Glomerular endothelial cell (primary cell): Measurements from ENCODE around the gene RDX. TPM values are rescaled to one million over a fixed set of nuclear protein-coding genes. Genes with fewer than 3 reads are reported as not detected.
A peak's percentile ranks its signal among the peaks of the same experiment; 100 is the strongest.

ENCODE experiments used
- DNase-seq: peaks from one replicate; pipeline ENCODE4 v3.0.0-alpha.2; 2011; ENCODE audit warnings: low read depth, low spot score; ENCODE audit errors: extremely low read depth
- total RNA-seq: library from RNA; depleted of rRNA; stranded (reverse); fragments of >200 nt; gene quantifications from 2 replicates; pipeline ENCODE4 v1.2.3, GENCODE V29; 2015

The RDX gene
- 88.4 and 122 TPM in 2 replicates for total RNA-seq

GRCh38 chr11:110296226-110297075 is at the start of gene RDX:
TSS of gene RDX (minus strand) at chr11:110296614. CDS start at chr11:110279692, 16,922 bp downstream.
- no peak for DNase-seq

- no peak for DNase-seq
Observed at GRCh38 chr11:110345743-110346142, 49.3 kb upstream of the RDX start.

- no peak for DNase-seq
Observed at GRCh38 chr11:110340436-110340835, 44.0 kb upstream of the RDX start.

- no peak for DNase-seq
Observed at GRCh38 chr11:110339456-110340250, 43.2 kb upstream of the RDX start.

- no peak for DNase-seq
Observed at GRCh38 chr11:110338684-110339083, 42.3 kb upstream of the RDX start.

GRCh38 chr11:110337570-110338193 is 41.3 kb upstream of the RDX start:
- no peak for DNase-seq

GRCh38 chr11:110336054-110336453 is 39.6 kb upstream of the RDX start:
- no peak for DNase-seq

- DNase-seq: no peak
Observed at GRCh38 chr11:110335358-110335757, 38.9 kb upstream of the RDX start.

- DNase-seq: no peak
Observed at GRCh38 chr11:110331626-110332025, 35.2 kb upstream of the RDX start.

- DNase-seq: no peak
Observed at GRCh38 chr11:110329445-110329844, 33.0 kb upstream of the RDX start.

GRCh38 chr11:110327508-110327907 is 31.1 kb upstream of the RDX start:
- DNase-seq: no peak

- DNase-seq: no peak
Observed at GRCh38 chr11:110323786-110324185, 27.4 kb upstream of the RDX start.

- no peak for DNase-seq
Observed at GRCh38 chr11:110319501-110319900, 23.1 kb upstream of the RDX start.

GRCh38 chr11:110318638-110319404 is 22.4 kb upstream of the RDX start:
- DNase-seq: no peak

GRCh38 chr11:110317516-110317932 is 21.1 kb upstream of the RDX start:
- DNase-seq: peak; percentile 99

- no peak for DNase-seq
Observed at GRCh38 chr11:110314366-110315095, 18.1 kb upstream of the RDX start.

GRCh38 chr11:110312670-110313069 is 16.3 kb upstream of the RDX start:
- DNase-seq: no peak

- no peak for DNase-seq
Observed at GRCh38 chr11:110311783-110312579, 15.6 kb upstream of the RDX start.

GRCh38 chr11:110308071-110308470 is 11.7 kb upstream of the RDX start:
- DNase-seq: no peak
